PFSK-1 (cell line): Measurements from ENCODE around the gene AUTS2.

Experiments
- POLR2AphosphoS5 ChIP-seq: IDR thresholded peaks from 2 replicates; pipeline ENCODE4 v1.6.1; 2012; ENCODE audit warnings: low read depth, mild to moderate bottlenecking, control low read depth, low read length, moderate library complexity
- SIN3A ChIP-seq: IDR thresholded peaks from 2 replicates; pipeline ENCODE4 v1.6.1; 2012; ENCODE audit warnings: mild to moderate bottlenecking, low read length, moderate library complexity, borderline replicate concordance; ENCODE audit not compliant: insufficient read depth
- TAF1 ChIP-seq: IDR thresholded peaks from 2 replicates; pipeline ENCODE4 v1.6.1; 2012; ENCODE audit warnings: low read length, control low read depth, borderline replicate concordance; ENCODE audit not compliant: insufficient read depth
- TF ChIP-seq, protein P1 (sequence below), 2 experiments: IDR thresholded peaks; 2 replicates each; pipeline versions ENCODE4 v1.6.1 to v1.8.0; 2011 to 2012; ENCODE audit warnings: low read depth in 2 of 2, low read length in 2 of 2, control low read depth in 1 of 2, inconsistent platforms in 1 of 2, mild to moderate bottlenecking in 1 of 2, moderate library complexity in 1 of 2; ENCODE audit not compliant: insufficient read depth in 1 of 2

DNA sequence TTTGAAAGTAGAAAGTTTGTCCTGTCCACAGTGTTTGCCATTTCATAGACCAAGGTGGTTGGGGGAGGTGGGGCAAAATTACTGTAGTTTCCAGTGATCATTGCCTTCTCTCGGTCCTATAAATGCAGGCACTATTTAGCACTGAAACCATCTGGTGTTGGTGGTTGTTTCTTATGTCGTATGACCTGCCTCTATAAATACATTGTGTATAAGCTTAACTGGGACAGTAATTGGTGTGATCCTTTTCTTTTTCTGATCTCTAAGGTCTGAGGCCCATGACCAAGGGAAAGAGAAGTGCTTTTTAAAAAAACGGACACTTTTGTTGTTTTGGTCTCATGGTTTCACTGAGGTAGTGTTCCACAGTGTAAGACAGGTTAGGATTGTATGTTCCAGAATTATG is 63.1 kb downstream of the AUTS2 start:
- no peak for TF ChIP-seq TAF1
- TF ChIP-seq POLR2AphosphoS5 = no peak
- TF ChIP-seq, protein P1, sequence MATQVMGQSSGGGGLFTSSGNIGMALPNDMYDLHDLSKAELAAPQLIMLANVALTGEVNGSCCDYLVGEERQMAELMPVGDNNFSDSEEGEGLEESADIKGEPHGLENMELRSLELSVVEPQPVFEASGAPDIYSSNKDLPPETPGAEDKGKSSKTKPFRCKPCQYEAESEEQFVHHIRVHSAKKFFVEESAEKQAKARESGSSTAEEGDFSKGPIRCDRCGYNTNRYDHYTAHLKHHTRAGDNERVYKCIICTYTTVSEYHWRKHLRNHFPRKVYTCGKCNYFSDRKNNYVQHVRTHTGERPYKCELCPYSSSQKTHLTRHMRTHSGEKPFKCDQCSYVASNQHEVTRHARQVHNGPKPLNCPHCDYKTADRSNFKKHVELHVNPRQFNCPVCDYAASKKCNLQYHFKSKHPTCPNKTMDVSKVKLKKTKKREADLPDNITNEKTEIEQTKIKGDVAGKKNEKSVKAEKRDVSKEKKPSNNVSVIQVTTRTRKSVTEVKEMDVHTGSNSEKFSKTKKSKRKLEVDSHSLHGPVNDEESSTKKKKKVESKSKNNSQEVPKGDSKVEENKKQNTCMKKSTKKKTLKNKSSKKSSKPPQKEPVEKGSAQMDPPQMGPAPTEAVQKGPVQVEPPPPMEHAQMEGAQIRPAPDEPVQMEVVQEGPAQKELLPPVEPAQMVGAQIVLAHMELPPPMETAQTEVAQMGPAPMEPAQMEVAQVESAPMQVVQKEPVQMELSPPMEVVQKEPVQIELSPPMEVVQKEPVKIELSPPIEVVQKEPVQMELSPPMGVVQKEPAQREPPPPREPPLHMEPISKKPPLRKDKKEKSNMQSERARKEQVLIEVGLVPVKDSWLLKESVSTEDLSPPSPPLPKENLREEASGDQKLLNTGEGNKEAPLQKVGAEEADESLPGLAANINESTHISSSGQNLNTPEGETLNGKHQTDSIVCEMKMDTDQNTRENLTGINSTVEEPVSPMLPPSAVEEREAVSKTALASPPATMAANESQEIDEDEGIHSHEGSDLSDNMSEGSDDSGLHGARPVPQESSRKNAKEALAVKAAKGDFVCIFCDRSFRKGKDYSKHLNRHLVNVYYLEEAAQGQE (IDR thresholded peaks at IDR 0.05; ENCODE audit: insufficient read depth in 1 of 2, low read depth in 2 of 2, low read length in 2 of 2) = no peak
- TF ChIP-seq SIN3A = no peak
